DOHH2 (cell line): Measurements from ENCODE around the gene RIMKLB.
"Not testable (repeated sequence)": the region's sequence is repeated elsewhere in the genome, so short reads cannot be mapped to it uniquely, and the experiment has no call there.

ENCODE experiments used
- H3F3A ChIP-seq: fragments of 200-600 bp; sonication (generic), shearing (Covaris generic); 2 replicates; pipeline ENCODE4 v1.6.0; 2016; ENCODE audit warnings: antibody characterized with exemption, mild to moderate bottlenecking; ENCODE audit not compliant: control insufficient read depth, insufficient read depth
- H3K27ac ChIP-seq: fragments of 200-600 bp; sonication (generic); 2 replicates; pipeline ENCODE4 v1.5.1; 2014; ENCODE audit warnings: low read depth, mild to moderate bottlenecking, low read length, moderate library complexity
- H3K27me3 ChIP-seq: fragments of 200-600 bp; sonication (generic); 2 replicates; pipeline ENCODE4 v1.6.1; 2014; ENCODE audit warnings: mild to moderate bottlenecking, low read length, mixed read lengths; ENCODE audit not compliant: control insufficient read depth
- H3K36me3 ChIP-seq: fragments of 200-600 bp; sonication (generic); 2 replicates; pipeline ENCODE4 v1.6.1; 2014; ENCODE audit warnings: mild to moderate bottlenecking, low read length, moderate library complexity, mixed read lengths; ENCODE audit not compliant: control insufficient read depth
- H3K4me1 ChIP-seq: fragments of 200-600 bp; sonication (generic); 2 replicates; pipeline ENCODE4 v1.6.1; 2014; ENCODE audit warnings: mild to moderate bottlenecking, low read length, mixed read lengths; ENCODE audit not compliant: control insufficient read depth
- H3K4me2 ChIP-seq: fragments of 200-600 bp; sonication (generic); 2 replicates; pipeline ENCODE4 v1.6.0; 2014; ENCODE audit warnings: mild to moderate bottlenecking, low read length, moderate library complexity
- H3K4me3 ChIP-seq: fragments of 200-600 bp; sonication (generic); 2 replicates; pipeline ENCODE4 v1.5.1; 2014; ENCODE audit warnings: mild to moderate bottlenecking, low read length, mixed read lengths
- H3K79me2 ChIP-seq: fragments of 200-600 bp; sonication (generic); 2 replicates; pipeline ENCODE4 v1.6.1; 2014; ENCODE audit warnings: mild to moderate bottlenecking, low read length, mixed read lengths; ENCODE audit not compliant: control insufficient read depth
- H3K9me2 ChIP-seq: fragments of 200-600 bp; sonication (generic); replicated peaks from 2 replicates; pipeline ENCODE4 v1.6.1; 2014; ENCODE audit warnings: mild to moderate bottlenecking, low read length, mixed read lengths; ENCODE audit not compliant: control insufficient read depth
- H3K9me3 ChIP-seq: fragments of 200-600 bp; sonication (generic); 2 replicates; pipeline ENCODE4 v1.6.1; 2014; ENCODE audit warnings: antibody characterized with exemption, low read length, mixed read lengths; ENCODE audit not compliant: control insufficient read depth, insufficient read depth
- H4K20me1 ChIP-seq: fragments of 200-600 bp; sonication (generic); 2 replicates; pipeline ENCODE4 v1.6.0; 2014; ENCODE audit warnings: low read depth, mild to moderate bottlenecking, antibody characterized with exemption, low read length, moderate library complexity; ENCODE audit not compliant: control insufficient read depth, insufficient read depth
- EZH2phosphoT487 ChIP-seq: fragments of 200-600 bp; sonication (generic); IDR thresholded peaks from 2 replicates; pipeline ENCODE4 v1.6.1; 2017; ENCODE audit warnings: borderline replicate concordance, mild to moderate bottlenecking, antibody characterized with exemption, low read length, moderate library complexity, mixed read lengths
- TF ChIP-seq, protein P1 (sequence below): fragments of 200-600 bp; sonication (generic); IDR thresholded peaks from one replicate; pipeline ENCODE4 v1.5.1; 2014; ENCODE audit warnings: antibody characterized with exemption, mild to moderate bottlenecking, low read depth, low read length; ENCODE audit not compliant: poor library complexity, severe bottlenecking

Gene RIMKLB

DNA sequence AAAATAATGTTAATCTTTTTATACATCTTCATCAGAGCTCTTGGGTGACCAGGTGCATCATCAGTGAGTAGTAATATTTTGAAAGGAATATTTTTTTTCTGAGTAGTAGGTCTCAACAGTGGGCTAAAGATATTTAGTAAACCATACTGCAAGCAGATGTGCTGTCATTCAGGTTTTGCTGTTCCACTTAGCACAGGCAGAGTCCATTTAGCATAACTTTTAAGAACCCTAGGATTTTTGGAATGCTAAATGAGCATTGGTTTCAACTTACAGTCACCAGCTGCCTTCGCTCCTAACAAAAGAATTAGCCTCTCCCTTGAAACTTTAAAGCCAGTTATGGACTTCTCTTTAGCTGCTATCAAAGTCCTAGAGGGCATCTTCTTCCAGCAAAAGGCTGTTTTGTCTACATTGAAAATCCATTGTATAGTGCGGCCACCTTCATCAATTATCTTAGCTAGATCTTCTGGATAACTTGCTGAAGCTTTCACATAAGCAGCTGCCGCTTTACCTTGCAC, 24.6 kb downstream of the RIMKLB start:
- peaks cover 10% of the 10 kb centered on the region; the same call in 1 of the 2 replicates for H4K20me1 ChIP-seq
- no peaks in the 10 kb centered on the region for H3K9me3 ChIP-seq
- H3K4me3 ChIP-seq, result no peak overlapping the region
- H3K4me2 ChIP-seq, result no peak overlapping the region
- H3F3A ChIP-seq, result peaks cover 5% of the 10 kb centered on the region; the same call in 1 of the 2 replicates
- peaks cover 87% of the 10 kb centered on the region for H3K36me3 ChIP-seq
- TF ChIP-seq EZH2phosphoT487, result no peak
- TF ChIP-seq, protein P1, sequence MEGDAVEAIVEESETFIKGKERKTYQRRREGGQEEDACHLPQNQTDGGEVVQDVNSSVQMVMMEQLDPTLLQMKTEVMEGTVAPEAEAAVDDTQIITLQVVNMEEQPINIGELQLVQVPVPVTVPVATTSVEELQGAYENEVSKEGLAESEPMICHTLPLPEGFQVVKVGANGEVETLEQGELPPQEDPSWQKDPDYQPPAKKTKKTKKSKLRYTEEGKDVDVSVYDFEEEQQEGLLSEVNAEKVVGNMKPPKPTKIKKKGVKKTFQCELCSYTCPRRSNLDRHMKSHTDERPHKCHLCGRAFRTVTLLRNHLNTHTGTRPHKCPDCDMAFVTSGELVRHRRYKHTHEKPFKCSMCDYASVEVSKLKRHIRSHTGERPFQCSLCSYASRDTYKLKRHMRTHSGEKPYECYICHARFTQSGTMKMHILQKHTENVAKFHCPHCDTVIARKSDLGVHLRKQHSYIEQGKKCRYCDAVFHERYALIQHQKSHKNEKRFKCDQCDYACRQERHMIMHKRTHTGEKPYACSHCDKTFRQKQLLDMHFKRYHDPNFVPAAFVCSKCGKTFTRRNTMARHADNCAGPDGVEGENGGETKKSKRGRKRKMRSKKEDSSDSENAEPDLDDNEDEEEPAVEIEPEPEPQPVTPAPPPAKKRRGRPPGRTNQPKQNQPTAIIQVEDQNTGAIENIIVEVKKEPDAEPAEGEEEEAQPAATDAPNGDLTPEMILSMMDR, result no peak
- H3K27me3 ChIP-seq, result no peaks in the 10 kb centered on the region
- H3K27ac ChIP-seq, result no peak overlapping the region
- H3K4me1 ChIP-seq, result peaks cover 19% of the 10 kb centered on the region
- H3K9me2 ChIP-seq, result no peaks in the 10 kb centered on the region
- peaks cover 87% of the 10 kb centered on the region for H3K79me2 ChIP-seq

DNA sequence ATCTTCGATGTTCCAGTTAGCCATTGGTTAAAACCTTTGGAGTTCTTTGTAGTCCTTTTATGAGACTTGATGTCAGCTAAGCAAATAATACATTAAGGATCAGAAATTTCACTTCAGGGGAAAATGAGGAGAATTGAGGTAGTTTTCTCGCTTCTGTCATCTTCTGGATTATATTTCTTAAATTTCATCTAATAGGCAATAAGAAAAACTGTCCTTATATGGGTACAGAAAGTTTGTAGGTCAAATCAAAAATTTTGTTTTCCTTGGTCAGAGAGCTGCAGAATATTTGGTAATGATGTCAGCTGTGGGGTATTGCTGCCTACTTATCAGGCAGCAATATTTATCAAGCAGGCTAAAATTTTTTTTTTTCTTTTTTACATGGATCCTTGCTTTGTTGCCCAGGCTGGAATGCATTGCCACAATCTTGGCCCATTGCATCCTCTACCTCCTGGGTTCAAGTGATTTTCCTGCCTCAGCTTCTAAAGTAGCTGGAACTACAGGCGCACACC, 37.1 kb downstream of the RIMKLB start:
- Histone ChIP-seq H3K27me3 (no peaks in the 10 kb centered on the region), H3K27ac (no peak overlapping the region), H3K9me2 (no peaks in the 10 kb centered on the region), H3F3A (no peaks in the 10 kb centered on the region), H3K36me3 (peaks cover 32% of the 10 kb centered on the region), H4K20me1 (0 out of 2 replicates have a peak, but pooled peaks cover 3% of the 10 kb centered on the region), H3K9me3 (no peaks in the 10 kb centered on the region), H3K4me2 (no peak overlapping the region), H3K79me2 (peaks cover 97% of the 10 kb centered on the region), H3K4me1 (no peaks in the 10 kb centered on the region), H3K4me3 (no peak overlapping the region)
- TF ChIP-seq EZH2phosphoT487, result no peak
- TF ChIP-seq, protein P1, result no peak

DNA sequence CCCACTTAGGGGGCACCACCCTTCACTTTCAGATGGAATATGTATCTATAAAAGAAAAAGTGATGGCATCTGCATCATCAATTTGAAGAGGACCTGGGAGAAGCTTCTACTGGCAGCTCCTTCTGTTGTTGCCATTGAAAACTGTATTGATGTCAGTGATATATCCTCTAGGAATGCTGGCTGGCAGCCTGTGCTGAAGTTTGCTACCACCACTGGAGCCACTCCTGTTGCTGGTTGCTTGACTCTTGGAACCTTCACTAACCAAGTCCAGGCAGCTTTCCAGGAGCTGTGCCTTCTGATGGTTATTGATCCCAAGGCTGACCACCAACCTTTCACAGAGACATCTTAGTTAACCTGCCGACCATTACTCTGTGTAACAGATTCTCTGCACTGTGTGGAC, 44.7 kb downstream of the RIMKLB start:
- H3F3A ChIP-seq, result no peaks in the 10 kb centered on the region
- no peaks in the 10 kb centered on the region for H3K4me1 ChIP-seq
- peaks cover 39% of the 10 kb centered on the region for H3K36me3 ChIP-seq
- no peaks in the 10 kb centered on the region for H3K27me3 ChIP-seq
- H3K4me3 ChIP-seq, result no peak overlapping the region
- H3K27ac ChIP-seq, result no peak overlapping the region
- no peaks in the 10 kb centered on the region for H4K20me1 ChIP-seq
- H3K9me3 ChIP-seq, result no peaks in the 10 kb centered on the region
- H3K79me2 ChIP-seq, result peaks cover 56% of the 10 kb centered on the region
- no peaks in the 10 kb centered on the region for H3K9me2 ChIP-seq
- TF ChIP-seq, protein P1, result no peak
- TF ChIP-seq EZH2phosphoT487, result no peak
- no peak overlapping the region for H3K4me2 ChIP-seq

DNA sequence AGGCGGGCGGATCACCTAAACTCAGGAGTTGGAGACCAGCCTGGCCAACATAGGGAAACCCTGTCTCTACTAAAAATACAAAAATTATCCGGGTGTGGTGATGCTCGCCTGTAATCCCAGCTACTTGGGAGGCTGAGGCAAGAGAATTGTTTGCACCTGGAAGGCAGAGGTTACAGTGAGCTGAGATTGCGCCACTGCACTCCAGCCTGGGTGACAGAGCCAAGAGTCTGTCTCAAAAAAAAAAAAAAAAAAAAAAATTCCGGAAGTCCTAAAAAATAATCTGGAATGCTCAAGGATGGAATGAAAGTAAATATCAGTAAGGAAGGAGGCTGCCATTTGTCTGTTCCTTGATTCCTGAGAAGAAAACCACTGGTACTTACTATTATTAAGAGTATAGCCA, 45.3 kb downstream of the RIMKLB start:
- not testable (repeated sequence) for H4K20me1 ChIP-seq, H3F3A ChIP-seq, H3K27ac ChIP-seq, H3K4me1 ChIP-seq, H3K9me3 ChIP-seq, H3K9me2 ChIP-seq, H3K27me3 ChIP-seq, H3K4me3 ChIP-seq, H3K4me2 ChIP-seq
- peaks cover 50% of the 10 kb centered on the region for H3K79me2 ChIP-seq
- peaks cover 37% of the 10 kb centered on the region for H3K36me3 ChIP-seq

- not testable (repeated sequence) for H3K9me2 ChIP-seq, H3K4me3 ChIP-seq, H3K4me2 ChIP-seq, H3K27ac ChIP-seq, H4K20me1 ChIP-seq, H3K27me3 ChIP-seq, H3K4me1 ChIP-seq, H3F3A ChIP-seq, H3K9me3 ChIP-seq
- Histone ChIP-seq H3K79me2 (peaks cover 25% of the 10 kb centered on the region), H3K36me3 (peaks cover 27% of the 10 kb centered on the region)
Measured at GRCh38 chr12:8745631-8746030, 47.8 kb downstream of the RIMKLB start.
